ENCODE measurements around the gene RMND5B.
"Not testable (repeated sequence)": the region's sequence is repeated elsewhere in the genome, so short reads cannot be mapped to it uniquely, and the experiment has no call there.

The RMND5B gene, protein sequence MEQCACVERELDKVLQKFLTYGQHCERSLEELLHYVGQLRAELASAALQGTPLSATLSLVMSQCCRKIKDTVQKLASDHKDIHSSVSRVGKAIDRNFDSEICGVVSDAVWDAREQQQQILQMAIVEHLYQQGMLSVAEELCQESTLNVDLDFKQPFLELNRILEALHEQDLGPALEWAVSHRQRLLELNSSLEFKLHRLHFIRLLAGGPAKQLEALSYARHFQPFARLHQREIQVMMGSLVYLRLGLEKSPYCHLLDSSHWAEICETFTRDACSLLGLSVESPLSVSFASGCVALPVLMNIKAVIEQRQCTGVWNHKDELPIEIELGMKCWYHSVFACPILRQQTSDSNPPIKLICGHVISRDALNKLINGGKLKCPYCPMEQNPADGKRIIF

GRCh38 chr5:178130576-178131445 is at the start of gene RMND5B:
Gene RMND5B, plus strand, starts transcription at chr5:178131014. Its CDS starts 7,106 bp downstream, at chr5:178138120.
- H3K9ac ChIP-seq (ENCODE audit: low read depth in 1 of 2, low read length in 2 of 2) = peak within 1 kb of the TSS; percentile 71 to 84
- peak within 1 kb of the TSS; percentile 83 for H3K27ac ChIP-seq (ENCODE audit: low read depth, low read length)
- peak within 1 kb of the TSS; percentile 76 to 83 for H3K4me3 ChIP-seq (ENCODE audit: low read depth in 1 of 2, low read length in 2 of 2)
- peaks cover 0 to 13% of the 10 kb centered on the region in 2 donors for H3K36me3 ChIP-seq (ENCODE audit: control insufficient read depth in 1 of 2, insufficient read depth in 2 of 2, low read length in 2 of 2)
- H3K27me3 ChIP-seq (ENCODE audit: control insufficient read depth in 1 of 2, insufficient read depth in 2 of 2, low read length in 2 of 2) = no peaks in the 10 kb centered on the region
- H3K4me1 ChIP-seq (ENCODE audit: control insufficient read depth in 1 of 2, insufficient read depth in 2 of 2, low read length in 2 of 2) = peaks cover 5 to 7% of the 10 kb centered on the region in 2 donors
- no peaks in the 10 kb centered on the region for H3K9me3 ChIP-seq (ENCODE audit: control insufficient read depth in 1 of 2, low read length in 2 of 2)

- no peak overlapping the region for H3K27ac ChIP-seq (ENCODE audit: low read depth, low read length)
- no peaks in the 10 kb centered on the region for H3K36me3 ChIP-seq (ENCODE audit: control insufficient read depth in 1 of 2, insufficient read depth in 2 of 2, low read length in 2 of 2)
- no peak overlapping the region for H3K9ac ChIP-seq (ENCODE audit: low read depth in 1 of 2, low read length in 2 of 2)
- H3K4me1 ChIP-seq (ENCODE audit: control insufficient read depth in 1 of 2, insufficient read depth in 2 of 2, low read length in 2 of 2) = no peaks in the 10 kb centered on the region
- peaks cover 4 to 10% of the 10 kb centered on the region in 2 donors for H3K27me3 ChIP-seq (ENCODE audit: control insufficient read depth in 1 of 2, insufficient read depth in 2 of 2, low read length in 2 of 2)
- no peaks in the 10 kb centered on the region for H3K9me3 ChIP-seq (ENCODE audit: control insufficient read depth in 1 of 2, low read length in 2 of 2)
- H3K4me3 ChIP-seq (ENCODE audit: low read depth in 1 of 2, low read length in 2 of 2) = no peak overlapping the region
Observed at GRCh38 chr5:178081571-178082243, 49.1 kb upstream of the RMND5B start.

GRCh38 chr5:178083922-178084321 is 46.9 kb upstream of the RMND5B start:
- no peaks in the 10 kb centered on the region for H3K9me3 ChIP-seq (ENCODE audit: control insufficient read depth in 1 of 2, low read length in 2 of 2)
- no peak overlapping the region for H3K9ac ChIP-seq (ENCODE audit: low read depth in 1 of 2, low read length in 2 of 2)
- no peak overlapping the region for H3K4me3 ChIP-seq (ENCODE audit: low read depth in 1 of 2, low read length in 2 of 2)
- peaks cover 4 to 10% of the 10 kb centered on the region in 2 donors for H3K27me3 ChIP-seq (ENCODE audit: control insufficient read depth in 1 of 2, insufficient read depth in 2 of 2, low read length in 2 of 2)
- no peaks in the 10 kb centered on the region for H3K36me3 ChIP-seq (ENCODE audit: control insufficient read depth in 1 of 2, insufficient read depth in 2 of 2, low read length in 2 of 2)
- H3K4me1 ChIP-seq (ENCODE audit: control insufficient read depth in 1 of 2, insufficient read depth in 2 of 2, low read length in 2 of 2) = no peaks in the 10 kb centered on the region
- no peak overlapping the region for H3K27ac ChIP-seq (ENCODE audit: low read depth, low read length)

DNA sequence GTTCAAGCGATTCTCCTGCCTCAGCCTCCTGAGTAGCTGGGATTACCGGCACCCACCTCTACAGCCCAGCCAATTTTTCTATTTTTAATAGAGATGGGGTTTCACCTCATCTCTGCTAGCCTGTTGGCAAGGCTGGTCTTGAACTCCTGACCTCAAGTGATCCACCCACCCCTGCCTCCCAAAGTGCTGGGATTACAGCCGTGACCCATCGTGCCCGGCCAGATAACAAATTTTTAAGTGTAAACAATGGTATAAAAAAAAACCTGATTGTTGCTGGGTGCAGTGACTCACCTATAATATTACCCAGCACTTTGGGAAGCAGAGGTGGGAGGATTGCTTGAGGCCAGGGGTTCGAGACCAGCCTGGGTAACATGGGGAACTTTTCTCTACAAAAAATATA is 45.5 kb upstream of the RMND5B start:
- H3K9me3 ChIP-seq (ENCODE audit: control insufficient read depth in 1 of 2, low read length in 2 of 2) = no peaks in the 10 kb centered on the region
- H3K9ac ChIP-seq (ENCODE audit: low read depth in 1 of 2, low read length in 2 of 2) = no peak overlapping the region
- H3K4me1 ChIP-seq (ENCODE audit: control insufficient read depth in 1 of 2, insufficient read depth in 2 of 2, low read length in 2 of 2) = no peaks in the 10 kb centered on the region
- H3K4me3 ChIP-seq (ENCODE audit: low read depth in 1 of 2, low read length in 2 of 2) = no peak overlapping the region
- H3K27me3 ChIP-seq (ENCODE audit: control insufficient read depth in 1 of 2, insufficient read depth in 2 of 2, low read length in 2 of 2) = peaks cover 4 to 10% of the 10 kb centered on the region in 2 donors
- H3K36me3 ChIP-seq (ENCODE audit: control insufficient read depth in 1 of 2, insufficient read depth in 2 of 2, low read length in 2 of 2) = no peaks in the 10 kb centered on the region
- no peak overlapping the region for H3K27ac ChIP-seq (ENCODE audit: low read depth, low read length)

DNA sequence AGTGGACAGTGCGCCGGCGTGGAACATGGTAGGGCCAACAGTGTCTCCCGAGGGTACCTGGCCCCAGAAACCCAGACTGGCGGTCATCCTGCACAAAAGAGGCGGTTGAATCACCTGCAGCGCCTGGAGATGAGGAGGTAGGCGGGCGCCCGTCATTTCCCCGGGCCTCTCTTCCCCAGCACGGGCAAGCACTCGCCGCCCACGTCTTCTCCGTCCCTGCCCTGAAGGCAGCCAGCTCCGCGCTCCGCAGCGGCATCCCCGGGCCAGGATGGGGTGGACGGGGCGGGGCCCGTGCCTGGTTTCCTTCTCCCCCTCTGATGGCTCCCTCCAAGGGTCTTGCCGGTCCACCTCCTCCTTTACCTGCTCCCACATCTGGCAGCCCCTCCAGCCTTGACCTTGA is 44.5 kb upstream of the RMND5B start:
- no peaks in the 10 kb centered on the region for H3K9me3 ChIP-seq (ENCODE audit: control insufficient read depth in 1 of 2, low read length in 2 of 2)
- no peaks in the 10 kb centered on the region for H3K36me3 ChIP-seq (ENCODE audit: control insufficient read depth in 1 of 2, insufficient read depth in 2 of 2, low read length in 2 of 2)
- no peak overlapping the region for H3K4me3 ChIP-seq (ENCODE audit: low read depth in 1 of 2, low read length in 2 of 2)
- no peak overlapping the region for H3K27ac ChIP-seq (ENCODE audit: low read depth, low read length)
- peaks cover 0 to 10% of the 10 kb centered on the region in 2 donors for H3K27me3 ChIP-seq (ENCODE audit: control insufficient read depth in 1 of 2, insufficient read depth in 2 of 2, low read length in 2 of 2)
- H3K9ac ChIP-seq (ENCODE audit: low read depth in 1 of 2, low read length in 2 of 2) = no peak overlapping the region
- H3K4me1 ChIP-seq (ENCODE audit: control insufficient read depth in 1 of 2, insufficient read depth in 2 of 2, low read length in 2 of 2) = no peaks in the 10 kb centered on the region

- not testable (repeated sequence) for H3K9ac ChIP-seq (ENCODE audit: low read depth in 1 of 2, low read length in 2 of 2); H3K9me3 ChIP-seq (ENCODE audit: control insufficient read depth in 1 of 2, low read length in 2 of 2); H3K36me3 ChIP-seq (ENCODE audit: control insufficient read depth in 1 of 2, insufficient read depth in 2 of 2, low read length in 2 of 2); H3K4me1 ChIP-seq (ENCODE audit: control insufficient read depth in 1 of 2, insufficient read depth in 2 of 2, low read length in 2 of 2); H3K4me3 ChIP-seq (ENCODE audit: low read depth in 1 of 2, low read length in 2 of 2); H3K27ac ChIP-seq (ENCODE audit: low read depth, low read length)
- peaks cover 0 to 10% of the 10 kb centered on the region in 2 donors for H3K27me3 ChIP-seq (ENCODE audit: control insufficient read depth in 1 of 2, insufficient read depth in 2 of 2, low read length in 2 of 2)
Observed at GRCh38 chr5:178087199-178087598, 43.6 kb upstream of the RMND5B start.

DNA sequence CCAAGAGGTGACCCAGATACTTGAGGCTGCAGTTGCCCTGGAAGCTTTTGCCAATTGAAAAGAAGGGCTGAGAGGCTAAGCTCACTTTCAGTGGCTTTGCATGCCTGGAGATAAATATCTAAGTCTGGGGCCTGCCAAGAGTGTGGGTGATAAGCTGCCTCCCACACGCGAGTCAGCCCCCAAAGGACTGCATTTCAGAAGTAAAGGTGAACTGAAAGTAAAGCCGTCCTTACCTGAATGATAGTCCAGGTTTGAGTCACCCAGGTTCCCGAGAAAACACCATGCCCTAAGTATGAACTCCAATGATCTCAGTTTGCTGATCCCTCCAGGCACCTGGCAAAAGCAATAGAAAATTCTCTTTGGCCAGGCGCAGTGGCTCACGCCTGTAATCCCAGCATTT is 40.0 kb upstream of the RMND5B start:
- no peaks in the 10 kb centered on the region for H3K9me3 ChIP-seq (ENCODE audit: control insufficient read depth in 1 of 2, low read length in 2 of 2)
- H3K27ac ChIP-seq (ENCODE audit: low read depth, low read length) = no peak overlapping the region
- no peak overlapping the region for H3K9ac ChIP-seq (ENCODE audit: low read depth in 1 of 2, low read length in 2 of 2)
- H3K4me3 ChIP-seq (ENCODE audit: low read depth in 1 of 2, low read length in 2 of 2) = no peak overlapping the region
- no peaks in the 10 kb centered on the region for H3K36me3 ChIP-seq (ENCODE audit: control insufficient read depth in 1 of 2, insufficient read depth in 2 of 2, low read length in 2 of 2)
- H3K27me3 ChIP-seq (ENCODE audit: control insufficient read depth in 1 of 2, insufficient read depth in 2 of 2, low read length in 2 of 2) = peaks cover 0 to 10% of the 10 kb centered on the region in 2 donors
- no peaks in the 10 kb centered on the region for H3K4me1 ChIP-seq (ENCODE audit: control insufficient read depth in 1 of 2, insufficient read depth in 2 of 2, low read length in 2 of 2)

DNA sequence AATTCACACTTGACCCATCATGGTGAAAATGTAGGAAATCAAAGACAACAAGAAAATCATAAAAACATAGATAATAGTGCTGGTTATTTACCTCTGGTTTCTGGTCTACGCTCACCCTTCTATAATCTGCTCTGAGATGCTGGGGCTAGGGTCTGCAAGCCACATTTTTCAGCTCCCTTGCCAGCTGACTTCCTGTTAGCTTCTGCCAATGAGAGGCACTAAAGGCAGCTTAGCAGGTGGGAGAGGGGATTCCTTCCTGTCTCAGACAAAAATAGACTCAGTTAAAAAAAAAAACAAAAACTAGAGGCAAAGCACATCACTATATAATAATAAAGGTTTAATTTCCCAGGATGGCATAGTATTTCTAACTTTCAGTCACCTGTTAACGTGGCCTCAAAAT is 37.7 kb upstream of the RMND5B start:
- H3K9me3 ChIP-seq (ENCODE audit: control insufficient read depth in 1 of 2, low read length in 2 of 2) = no peaks in the 10 kb centered on the region
- no peak overlapping the region for H3K9ac ChIP-seq (ENCODE audit: low read depth in 1 of 2, low read length in 2 of 2)
- peaks cover 0 to 4% of the 10 kb centered on the region in 2 donors for H3K27me3 ChIP-seq (ENCODE audit: control insufficient read depth in 1 of 2, insufficient read depth in 2 of 2, low read length in 2 of 2)
- no peak overlapping the region for H3K27ac ChIP-seq (ENCODE audit: low read depth, low read length)
- no peaks in the 10 kb centered on the region for H3K36me3 ChIP-seq (ENCODE audit: control insufficient read depth in 1 of 2, insufficient read depth in 2 of 2, low read length in 2 of 2)
- no peak overlapping the region for H3K4me3 ChIP-seq (ENCODE audit: low read depth in 1 of 2, low read length in 2 of 2)
- H3K4me1 ChIP-seq (ENCODE audit: control insufficient read depth in 1 of 2, insufficient read depth in 2 of 2, low read length in 2 of 2) = no peaks in the 10 kb centered on the region

DNA sequence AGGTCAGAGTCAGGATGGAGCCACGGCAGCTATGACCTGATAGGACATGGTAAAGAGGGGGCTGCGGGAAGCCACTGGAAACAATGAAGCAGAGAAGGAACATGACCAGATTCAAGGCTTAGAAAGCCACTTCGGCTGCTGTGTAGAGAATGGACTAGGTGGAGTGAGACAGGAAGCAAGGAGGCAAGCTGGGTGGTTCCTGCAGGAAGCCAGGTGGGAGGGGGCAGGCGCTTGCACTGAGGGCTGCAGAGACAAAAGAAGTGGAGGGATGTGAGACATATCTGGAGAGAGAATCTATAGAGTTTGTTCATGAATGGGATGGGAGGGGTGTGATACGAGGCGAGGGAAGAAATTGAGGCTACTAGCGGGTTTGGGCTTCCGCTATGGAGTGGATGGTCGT is 36.5 kb upstream of the RMND5B start:
- Histone ChIP-seq H3K27me3 (ENCODE audit: control insufficient read depth in 1 of 2, insufficient read depth in 2 of 2, low read length in 2 of 2) (peaks cover 0 to under 1% of the 10 kb centered on the region in 2 donors), H3K9me3 (ENCODE audit: control insufficient read depth in 1 of 2, low read length in 2 of 2) (no peaks in the 10 kb centered on the region), H3K4me3 (ENCODE audit: low read depth in 1 of 2, low read length in 2 of 2) (no peak overlapping the region), H3K4me1 (ENCODE audit: control insufficient read depth in 1 of 2, insufficient read depth in 2 of 2, low read length in 2 of 2) (no peaks in the 10 kb centered on the region), H3K27ac (ENCODE audit: low read depth, low read length) (no peak overlapping the region), H3K36me3 (ENCODE audit: control insufficient read depth in 1 of 2, insufficient read depth in 2 of 2, low read length in 2 of 2) (no peaks in the 10 kb centered on the region), H3K9ac (ENCODE audit: low read depth in 1 of 2, low read length in 2 of 2) (no peak overlapping the region)

DNA sequence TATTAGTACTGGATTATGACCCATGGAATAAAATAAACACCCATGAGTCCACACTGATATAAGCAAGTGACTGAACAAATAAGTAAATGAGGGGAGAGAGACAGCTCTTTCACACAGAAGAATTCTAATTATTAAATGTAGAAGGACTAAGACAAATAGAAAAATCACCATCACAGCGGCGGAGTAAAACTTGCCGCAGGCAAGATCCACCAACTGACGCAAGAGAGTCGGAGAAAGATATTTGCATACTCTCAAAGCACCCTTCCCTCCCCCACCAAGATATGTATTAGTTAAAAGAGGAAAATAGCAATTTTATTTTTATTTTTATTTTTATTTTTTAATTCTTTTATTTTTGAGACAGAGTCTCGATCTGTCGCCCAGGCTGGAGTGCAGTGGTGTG is 32.1 kb upstream of the RMND5B start:
- Histone ChIP-seq H3K9me3 (ENCODE audit: control insufficient read depth in 1 of 2, low read length in 2 of 2) (no peaks in the 10 kb centered on the region), H3K27ac (ENCODE audit: low read depth, low read length) (no peak overlapping the region), H3K27me3 (ENCODE audit: control insufficient read depth in 1 of 2, insufficient read depth in 2 of 2, low read length in 2 of 2) (no peaks in the 10 kb centered on the region), H3K4me1 (ENCODE audit: control insufficient read depth in 1 of 2, insufficient read depth in 2 of 2, low read length in 2 of 2) (no peaks in the 10 kb centered on the region), H3K36me3 (ENCODE audit: control insufficient read depth in 1 of 2, insufficient read depth in 2 of 2, low read length in 2 of 2) (no peaks in the 10 kb centered on the region), H3K4me3 (ENCODE audit: low read depth in 1 of 2, low read length in 2 of 2) (no peak overlapping the region), H3K9ac (ENCODE audit: low read depth in 1 of 2, low read length in 2 of 2) (no peak overlapping the region)

Data from duodenal mucosa (tissue), 2 donors.